Endothelial cell of umbilical vein (primary cell): ENCODE data around the gene CSNK1G3. TPM values are rescaled to one million over a fixed set of nuclear protein-coding genes. Genes with fewer than 3 reads are reported as not detected.

Source experiments
- BruUV-seq: library from RNA; stranded (reverse); fragments of 400-500 nt; replicated peaks from 2 replicates; lab custom pipeline; 2021; lab: Mats Ljungman, UMichigan
- CTCF ChIA-PET: fragments of 300-600, 350-600 bp; sonication (Branson Sonifier 250); formaldehyde crosslinking; loops from one replicate; lab custom pipeline; 2021; ENCODE audit warnings: antibody characterized with exemption, inconsistent platforms; lab: Charles Lee
- POLR2A ChIA-PET: fragments of 300-600, 350-600 bp; sonication (Branson Sonifier 250); formaldehyde crosslinking; loops from one replicate; lab custom pipeline; 2021; ENCODE audit warnings: antibody characterized with exemption, inconsistent platforms; lab: Charles Lee
- DNase-seq: peaks from one replicate; pipeline ENCODE4 v3.0.0-alpha.2; 2011; ENCODE audit warnings: low read depth, low spot score
- FAIRE-seq: peaks from 2 replicates; lab custom pipeline; 2011; peaks lifted over from hg19 to GRCh38; lab: Jason Lieb, UNC
- H2AFZ ChIP-seq: 2 replicates; pipeline ENCODE4 v1.6.0; 2012; ENCODE audit warnings: low read depth, low read length, control low read depth, inconsistent platforms
- H3K27ac ChIP-seq: 2 replicates; pipeline ENCODE4 v1.5.1; 2011; ENCODE audit warnings: low read depth, mild to moderate bottlenecking, control low read depth, low read length, moderate library complexity; ENCODE audit not compliant: insufficient read depth
- H3K27me3 ChIP-seq, 2 experiments: 2 replicates each; pipeline versions ENCODE4 v1.6.0 to v1.6.1; 2011; ENCODE audit warnings: low read length in 2 of 2, mixed read lengths in 1 of 2; ENCODE audit not compliant: control insufficient read depth in 2 of 2, insufficient read depth in 2 of 2
- H3K36me3 ChIP-seq, 2 experiments: 2 replicates in 1 of 2; 3 replicates in 1 of 2; pipeline ENCODE4 v1.5.1; 2011; ENCODE audit warnings: low read length in 2 of 2, mild to moderate bottlenecking in 1 of 2, moderate library complexity in 1 of 2; ENCODE audit not compliant: control insufficient read depth in 2 of 2, insufficient read depth in 2 of 2; ENCODE audit errors: extremely low read depth in 1 of 2
- H3K4me1 ChIP-seq: 3 replicates; pipeline ENCODE4 v1.5.1; 2011; ENCODE audit warnings: mild to moderate bottlenecking, low read length; ENCODE audit not compliant: control insufficient read depth, insufficient read depth; ENCODE audit errors: extremely low read depth
- H3K4me2 ChIP-seq: 2 replicates; pipeline ENCODE4 v1.6.1; 2011; ENCODE audit warnings: low read length, control low read depth, mixed read lengths; ENCODE audit not compliant: insufficient read depth
- H3K4me3 ChIP-seq, 3 experiments: fragments of 200-600 bp in 1 of 3; sonication (generic), shearing (Covaris generic) in 1 of 3; replicated peaks in 1 of 3; 2 replicates each; pipeline ENCODE4 v1.5.1; 2011 to 2016; ENCODE audit warnings: control low read depth in 3 of 3, low read length in 3 of 3, mild to moderate bottlenecking in 2 of 3, inconsistent platforms in 1 of 3, low read depth in 1 of 3, moderate library complexity in 1 of 3; ENCODE audit not compliant: insufficient read depth in 1 of 3
- H3K79me2 ChIP-seq: 2 replicates; pipeline ENCODE4 v1.6.0; 2012; ENCODE audit warnings: low read length, inconsistent platforms; ENCODE audit not compliant: control insufficient read depth, insufficient read depth
- H3K9ac ChIP-seq: replicated peaks from 2 replicates; pipeline ENCODE3; 2011; ENCODE audit warnings: low read length, control low read depth; ENCODE audit not compliant: insufficient read depth; ENCODE audit errors: extremely low read depth
- H3K9me1 ChIP-seq: replicated peaks from 3 replicates; pipeline ENCODE4 v1.6.0; 2011; ENCODE audit warnings: mild to moderate bottlenecking, low read length; ENCODE audit not compliant: control insufficient read depth, insufficient read depth; ENCODE audit errors: extremely low read depth
- H3K9me3 ChIP-seq: replicated peaks from 2 replicates; pipeline ENCODE4 v1.5.1; 2012; ENCODE audit warnings: low read length, inconsistent platforms; ENCODE audit not compliant: control insufficient read depth, insufficient read depth
- H4K20me1 ChIP-seq: replicated peaks from 2 replicates; pipeline ENCODE3; 2011; ENCODE audit warnings: mild to moderate bottlenecking, low read length; ENCODE audit not compliant: control insufficient read depth, insufficient read depth; ENCODE audit errors: extremely low read depth
- CTCF ChIP-seq, 2 donors: IDR thresholded peaks; 1 replicate in 1 of 2; 2 replicates in 1 of 2; pipeline ENCODE4 v1.5.1; 2011; ENCODE audit warnings: low read length in 2 of 2, mild to moderate bottlenecking in 2 of 2, moderate library complexity in 2 of 2, control low read depth in 1 of 2, inconsistent platforms in 1 of 2, low read depth in 1 of 2; ENCODE audit not compliant: insufficient read depth in 1 of 2; ENCODE audit errors: extremely low read depth in 1 of 2
- FOS ChIP-seq: IDR thresholded peaks from 2 replicates; pipeline ENCODE4 v1.6.1; 2011; ENCODE audit warnings: mild to moderate bottlenecking, low read length, moderate library complexity, borderline replicate concordance; ENCODE audit not compliant: insufficient read depth
- GATA2 ChIP-seq: IDR thresholded peaks from 2 replicates; pipeline ENCODE4 v1.7.0; 2011; ENCODE audit warnings: low read depth, mild to moderate bottlenecking, moderate library complexity, mixed read lengths, low read length; ENCODE audit not compliant: insufficient read length, insufficient read depth
- JUN ChIP-seq: IDR thresholded peaks from 2 replicates; pipeline ENCODE4 v1.6.1; 2011; ENCODE audit warnings: borderline replicate concordance, low read depth; ENCODE audit not compliant: insufficient read length, insufficient read depth
- MYC ChIP-seq: IDR thresholded peaks from one replicate; pipeline ENCODE4 v1.6.1; 2011; ENCODE audit warnings: mild to moderate bottlenecking, low read depth, low read length
- POLR2A ChIP-seq: IDR thresholded peaks from 2 replicates; pipeline ENCODE4 v1.6.1; 2012; ENCODE audit warnings: low read depth, mild to moderate bottlenecking, control low read depth, low read length
- POLR2AphosphoS5 ChIP-seq: IDR thresholded peaks from 2 replicates; pipeline ENCODE4 v1.6.1; 2012; ENCODE audit warnings: low read depth, mild to moderate bottlenecking, control low read depth, low read length, moderate library complexity; ENCODE audit not compliant: insufficient read depth
- dilution Hi-C: fragments of 300-500 bp; cut with MboI; formaldehyde crosslinking; loops from one replicate; pipeline ENCODE4 v1.15.0; 2019; ENCODE audit warnings: low sequenced_read_pairs; ENCODE audit not compliant: extremely low pct_ligation_motif_present
- intact Hi-C: fragments of 100-400 bp; cut with micrococcal nuclease; formaldehyde crosslinking; loops from one replicate; pipeline ENCODE4 v1.10.0; 2022
- polyA plus RNA-seq, 4 experiments: library from polyadenylated mRNA; depleted of rRNA in 3 of 4; stranded (reverse) in 3 of 4; unstranded in 1 of 4; fragments of >200 nt; gene quantifications; 2 replicates each; pipeline versions ENCODE4 v1.2.1 to v1.2.3, GENCODE V29; 2011 to 2012; ENCODE audit warnings: missing spikeins in 1 of 4
- total RNA-seq: library from RNA; stranded (reverse); gene quantifications from 2 replicates; pipeline ENCODE4 v1.2.3, GENCODE V29; 2021

Gene CSNK1G3
- total and polyA plus RNA-seq, 2 donors (not counting 3 experiments of a cell fraction or from before 2014, with no cell fraction given) = 10.4 to 35.9 TPM

DNA sequence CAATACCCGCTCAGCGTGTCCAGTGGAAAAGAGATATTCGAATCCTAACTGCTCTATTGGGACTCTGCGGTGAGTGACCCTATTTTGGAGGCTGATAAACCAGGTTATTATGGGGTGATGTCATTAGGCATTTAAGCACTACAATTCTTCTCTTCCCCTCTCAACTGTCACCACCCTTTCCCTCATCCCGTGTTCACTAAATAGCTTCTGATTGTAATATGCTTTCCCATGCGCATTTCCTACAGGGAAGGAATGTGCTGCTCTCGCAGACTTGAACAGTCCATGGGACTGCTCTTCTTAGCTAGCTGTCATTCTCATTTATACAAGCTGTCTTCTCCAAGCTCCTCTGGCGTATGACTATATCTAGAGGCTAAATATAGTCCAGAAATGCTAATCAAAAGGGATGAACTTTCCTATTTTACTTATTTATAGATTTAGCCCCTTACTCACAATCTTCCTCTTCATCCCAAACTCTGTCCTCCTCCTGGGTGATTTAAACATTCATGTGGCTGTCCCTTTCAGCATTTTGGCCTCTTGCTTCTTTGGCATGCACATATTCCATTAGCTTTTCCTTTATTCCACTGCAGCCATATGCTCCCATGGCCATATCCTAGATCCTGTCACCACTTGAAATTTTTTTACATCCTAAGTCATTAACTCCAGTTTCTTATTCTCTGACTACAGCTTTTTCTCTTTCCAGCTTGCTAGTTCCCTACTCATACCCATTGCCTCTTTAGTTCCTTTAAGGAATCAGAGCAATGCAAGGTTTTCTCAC lies 39.6 kb upstream of the CSNK1G3 start:
- H3K4me3 ChIP-seq = no peak overlapping the region
- H3K4me1 ChIP-seq = no peaks in the 10 kb centered on the region
- H3K9ac ChIP-seq = no peak overlapping the region
- POLR2A ChIA-PET = no interaction called here
- peaks cover 7 to 18% of the 10 kb centered on the region in 2 experiments for H3K27me3 ChIP-seq
- H2AFZ ChIP-seq = no peak overlapping the region
- H3K36me3 ChIP-seq = no peaks in the 10 kb centered on the region
- no peaks in the 10 kb centered on the region for H3K9me3 ChIP-seq
- no peak for DNase-seq
- BruUV-seq = no TSS peak
- no peak for FAIRE-seq
- CTCF ChIA-PET = no interaction called here
- dilution Hi-C loops (no loop called here), intact Hi-C loops (no loop called here)
- H4K20me1 ChIP-seq = no peaks in the 10 kb centered on the region
- no peaks in the 10 kb centered on the region for H3K79me2 ChIP-seq
- no peaks in the 10 kb centered on the region for H3K9me1 ChIP-seq
- H3K27ac ChIP-seq = no peak overlapping the region
- no peak for TF ChIP-seq JUN
- no peak for TF ChIP-seq CTCF (IDR thresholded peaks at IDR 0.05; ENCODE audit: extremely low read depth in 1 of 2, insufficient read depth in 1 of 2, low read depth in 1 of 2, low read length in 2 of 2)
- no peak for TF ChIP-seq GATA2
- TF ChIP-seq MYC = no peak
- no peak for TF ChIP-seq FOS
- no peak for TF ChIP-seq POLR2AphosphoS5
- TF ChIP-seq POLR2A = no peak
- no peak overlapping the region for H3K4me2 ChIP-seq
